Gastroesophageal sphincter (tissue), 4 donors: ENCODE data around the gene UFSP1. TPM values are rescaled to one million over a fixed set of nuclear protein-coding genes. Genes with fewer than 3 reads are reported as not detected.
A peak's percentile ranks its signal among the peaks of the same experiment; 100 is the strongest.
"Not testable (repeated sequence)": the region's sequence is repeated elsewhere in the genome, so short reads cannot be mapped to it uniquely, and the experiment has no call there.

ENCODE experiments used
- ATAC-seq: fragments of 150-250 bp; one replicate; pipeline ENCODE4 v1.9.1; 2016; ENCODE audit warnings: mild to moderate bottlenecking, moderate library complexity
- H3K27ac ChIP-seq, 4 donors: fragments of 200-600 bp; sonication (generic) in 3 of 4; 1 replicate in 3 of 4; 2 replicates in 1 of 4; pipeline ENCODE4 v1.5.1; 2016 to 2019
- H3K27me3 ChIP-seq: fragments of 200-600 bp; sonication (generic); one replicate; pipeline ENCODE4 v1.5.1; 2019
- H3K36me3 ChIP-seq, 2 donors: fragments of 200-600 bp; sonication (generic); one replicate each; pipeline ENCODE4 v1.5.1; 2019; ENCODE audit warnings: control low read depth in 1 of 2
- H3K4me1 ChIP-seq, 3 donors: fragments of 200-600 bp; sonication (generic); 1 replicate in 2 of 3; 2 replicates in 1 of 3; pipeline ENCODE4 v1.5.1; 2016 to 2019; ENCODE audit warnings: control low read depth in 2 of 3
- H3K4me3 ChIP-seq, 2 donors: fragments of 200-600 bp; sonication (generic); one replicate each; pipeline ENCODE4 v1.5.1; 2019; ENCODE audit warnings: mild to moderate bottlenecking in 1 of 2, moderate library complexity in 1 of 2
- H3K9me3 ChIP-seq, 3 donors: fragments of 200-600 bp; sonication (generic); one replicate each; pipeline ENCODE4 v1.5.1; 2017 to 2019; ENCODE audit warnings: control low read depth in 2 of 3
- EP300 ChIP-seq: sonication (generic); formaldehyde crosslinking; IDR thresholded peaks from one replicate; pipeline ENCODE4 v1.6.1; 2017; ENCODE audit warnings: antibody characterized with exemption, mild to moderate bottlenecking
- POLR2A ChIP-seq, 2 donors: fragments of 450-650 bp; IDR thresholded peaks; one replicate each; pipeline ENCODE4 v1.6.1; 2017; ENCODE audit warnings: antibody characterized with exemption in 2 of 2, mild to moderate bottlenecking in 2 of 2, moderate library complexity in 1 of 2
- POLR2AphosphoS5 ChIP-seq: sonication (generic); formaldehyde crosslinking; IDR thresholded peaks from one replicate; pipeline ENCODE4 v1.6.1; 2017; ENCODE audit warnings: antibody characterized with exemption
- WGBS, 2 donors: methylation state at CpG; one replicate each; pipeline ENCODE4 v1.1.5; 2018; ENCODE audit warnings: low coverage in 1 of 2; 5-methylcytosine and 5-hydroxymethylcytosine counted together
- total RNA-seq, 4 donors: library from RNA; depleted of rRNA; stranded (reverse); fragments of >200 nt; gene quantifications; one replicate each; pipeline ENCODE4 v1.1.0, GENCODE V29; 2016
- TF ChIP-seq, protein P1 (sequence below), 4 experiments: fragments of 200-600 bp in 2 of 4; fragments of 450-650 bp in 2 of 4; sonication (generic) in 1 of 4; IDR thresholded peaks; one replicate each; pipeline ENCODE4 v1.5.1; 2017 to 2019; ENCODE audit warnings: antibody characterized with exemption in 4 of 4, mild to moderate bottlenecking in 2 of 4, moderate library complexity in 2 of 4

The UFSP1 gene
- total RNA-seq, 4 donors from 2014 or later = 5.4 to 9.2 (median 7.7) TPM

DNA sequence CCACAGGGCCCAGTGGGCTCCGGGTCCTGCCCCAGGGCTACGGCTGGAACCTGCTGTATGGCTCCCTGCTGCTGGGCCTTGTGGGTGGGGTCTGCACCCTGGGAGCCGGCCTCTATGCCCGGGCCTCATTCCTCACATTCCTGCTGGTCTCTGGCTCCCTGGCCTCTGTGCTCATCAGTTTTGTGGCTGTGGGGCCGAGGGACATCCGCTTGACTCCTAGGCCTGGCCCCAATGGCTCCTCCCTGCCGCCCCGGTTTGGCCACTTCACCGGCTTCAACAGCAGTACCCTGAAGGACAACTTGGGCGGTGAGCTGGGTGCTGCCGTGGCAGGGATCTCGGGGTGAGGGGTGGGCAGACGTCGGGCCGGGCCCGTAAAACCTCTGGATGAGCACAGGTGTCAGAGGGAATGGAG lies 32.6 kb downstream of the UFSP1 start:
- no peak for TF ChIP-seq POLR2A (IDR thresholded peaks at IDR 0.05)
- no peak for TF ChIP-seq EP300
- WGBS, 2 donors = 88% methylated on average over 3 of the region's 16 CpGs; no CpG with 5 or more reads in 1 of the 2 donors
- Histone ChIP-seq H3K36me3 (peaks cover 0 to 67% of the 10 kb centered on the region in 2 donors), H3K4me3 (no peak overlapping the region), H3K27ac (no peak overlapping the region), H3K9me3 (no peaks in the 10 kb centered on the region), H3K4me1 (peaks cover 0 to 25% (median 3%) of the 10 kb centered on the region in 3 donors), H3K27me3 (no peaks in the 10 kb centered on the region)
- no peak for ATAC-seq

DNA sequence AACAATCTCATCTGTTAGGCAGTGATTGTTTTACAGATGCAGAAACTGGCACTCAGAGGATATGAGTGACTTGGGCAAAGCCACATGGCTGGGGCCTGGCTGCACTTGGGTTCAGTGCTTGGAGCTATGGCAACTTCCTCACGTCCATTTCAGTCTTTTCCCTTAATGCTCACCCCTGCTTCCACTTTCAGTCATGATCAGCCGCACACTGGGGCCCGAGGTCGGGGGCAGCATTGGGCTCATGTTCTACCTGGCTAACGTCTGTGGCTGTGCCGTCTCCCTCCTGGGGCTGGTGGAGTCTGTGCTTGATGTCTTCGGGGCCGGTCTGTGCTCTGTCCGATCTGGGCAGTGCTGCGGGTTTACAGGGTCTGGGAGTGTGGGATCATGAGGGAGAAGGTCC lies 34.0 kb downstream of the UFSP1 start:
- Histone ChIP-seq H3K27me3 (no peaks in the 10 kb centered on the region), H3K27ac (no peak overlapping the region), H3K4me3 (no peak overlapping the region), H3K4me1 (peaks cover 0 to 31% (median 3%) of the 10 kb centered on the region in 3 donors), H3K36me3 (peaks cover 0 to 54% of the 10 kb centered on the region in 2 donors), H3K9me3 (no peaks in the 10 kb centered on the region)
- ATAC-seq = no peak
- 100% methylated on average over 5 of the region's 10 CpGs; no CpG with 5 or more reads in 1 of the 2 donors for WGBS, 2 donors
- TF ChIP-seq, protein P1, sequence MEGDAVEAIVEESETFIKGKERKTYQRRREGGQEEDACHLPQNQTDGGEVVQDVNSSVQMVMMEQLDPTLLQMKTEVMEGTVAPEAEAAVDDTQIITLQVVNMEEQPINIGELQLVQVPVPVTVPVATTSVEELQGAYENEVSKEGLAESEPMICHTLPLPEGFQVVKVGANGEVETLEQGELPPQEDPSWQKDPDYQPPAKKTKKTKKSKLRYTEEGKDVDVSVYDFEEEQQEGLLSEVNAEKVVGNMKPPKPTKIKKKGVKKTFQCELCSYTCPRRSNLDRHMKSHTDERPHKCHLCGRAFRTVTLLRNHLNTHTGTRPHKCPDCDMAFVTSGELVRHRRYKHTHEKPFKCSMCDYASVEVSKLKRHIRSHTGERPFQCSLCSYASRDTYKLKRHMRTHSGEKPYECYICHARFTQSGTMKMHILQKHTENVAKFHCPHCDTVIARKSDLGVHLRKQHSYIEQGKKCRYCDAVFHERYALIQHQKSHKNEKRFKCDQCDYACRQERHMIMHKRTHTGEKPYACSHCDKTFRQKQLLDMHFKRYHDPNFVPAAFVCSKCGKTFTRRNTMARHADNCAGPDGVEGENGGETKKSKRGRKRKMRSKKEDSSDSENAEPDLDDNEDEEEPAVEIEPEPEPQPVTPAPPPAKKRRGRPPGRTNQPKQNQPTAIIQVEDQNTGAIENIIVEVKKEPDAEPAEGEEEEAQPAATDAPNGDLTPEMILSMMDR (IDR thresholded peaks at IDR 0.05) = no peak
- TF ChIP-seq EP300 = no peak
- no peak for TF ChIP-seq POLR2AphosphoS5
- no peak for TF ChIP-seq POLR2A (IDR thresholded peaks at IDR 0.05)

DNA sequence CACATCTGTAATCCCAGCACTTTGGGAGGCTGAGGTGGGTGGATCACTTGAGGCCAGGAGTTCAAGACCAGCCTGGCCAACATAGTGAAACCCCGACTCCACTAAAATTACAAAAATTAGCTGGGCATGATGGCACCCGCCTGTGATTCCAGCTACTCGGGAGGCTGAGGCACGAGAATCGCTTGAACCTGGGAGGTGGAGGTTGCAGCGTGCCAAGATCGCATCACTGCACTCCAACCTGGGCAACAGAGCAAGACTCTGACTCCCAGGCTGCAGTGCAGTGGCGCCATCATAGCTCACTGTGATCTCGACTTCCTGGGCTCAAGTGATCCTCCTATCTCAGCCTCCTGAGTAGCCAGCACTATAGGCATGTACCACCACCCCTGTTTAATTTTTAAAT lies 34.6 kb downstream of the UFSP1 start:
- not testable (repeated sequence) for H3K27me3 ChIP-seq, H3K27ac ChIP-seq, ATAC-seq, H3K9me3 ChIP-seq, H3K4me3 ChIP-seq
- Histone ChIP-seq H3K36me3 (peaks cover 0 to 47% of the 10 kb centered on the region in 2 donors), H3K4me1 (peaks cover 0 to 31% (median 3%) of the 10 kb centered on the region in 3 donors)
- WGBS, 2 donors = 81 to 100% methylated on average over 1 to 2 of the region's 9 CpGs

DNA sequence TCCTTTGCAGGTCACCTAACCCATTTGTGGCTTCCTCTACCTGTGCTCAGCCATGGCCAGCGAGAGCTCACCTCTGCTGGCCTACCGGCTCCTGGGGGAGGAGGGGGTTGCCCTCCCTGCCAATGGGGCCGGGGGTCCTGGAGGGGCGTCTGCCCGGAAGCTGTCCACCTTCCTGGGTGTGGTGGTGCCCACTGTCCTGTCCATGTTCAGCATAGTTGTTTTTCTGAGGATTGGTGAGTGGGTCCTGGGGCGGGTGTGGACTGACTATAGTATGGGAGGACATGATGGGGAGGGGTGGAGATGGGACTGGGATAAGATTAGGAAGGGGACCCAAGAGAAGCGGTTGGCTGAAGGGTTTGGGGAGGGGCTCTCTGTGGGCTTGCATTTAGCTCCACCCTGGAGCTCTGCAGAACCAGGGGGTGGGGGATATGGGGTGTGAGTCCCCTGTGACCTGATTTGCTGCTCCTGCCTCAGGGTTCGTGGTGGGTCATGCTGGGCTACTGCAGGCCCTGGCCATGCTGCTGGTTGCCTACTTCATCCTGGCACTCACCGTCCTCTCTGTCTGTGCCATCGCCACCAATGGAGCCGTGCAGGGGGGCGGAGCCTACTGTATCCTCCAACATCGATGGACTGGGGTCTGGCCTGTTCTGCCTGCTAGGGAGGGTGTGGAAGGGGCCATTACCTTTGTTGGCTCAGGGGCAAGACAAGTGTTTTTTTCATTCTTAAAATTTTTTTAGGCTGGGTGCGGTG lies 35.2 kb downstream of the UFSP1 start:
- Histone ChIP-seq H3K27ac (no peak overlapping the region), H3K4me1 (peaks cover 0 to 31% (median 3%) of the 10 kb centered on the region in 3 donors), H3K4me3 (no peak overlapping the region), H3K9me3 (no peaks in the 10 kb centered on the region), H3K27me3 (no peaks in the 10 kb centered on the region), H3K36me3 (peaks cover 0 to 42% of the 10 kb centered on the region in 2 donors)
- ATAC-seq = no peak
- TF ChIP-seq EP300 = no peak
- TF ChIP-seq, protein P1 (IDR thresholded peaks at IDR 0.05) = no peak
- TF ChIP-seq POLR2A (IDR thresholded peaks at IDR 0.05) = no peak
- no peak for TF ChIP-seq POLR2AphosphoS5
- 60 to 94% methylated on average over 1 to 3 of the region's 14 CpGs for WGBS, 2 donors

DNA sequence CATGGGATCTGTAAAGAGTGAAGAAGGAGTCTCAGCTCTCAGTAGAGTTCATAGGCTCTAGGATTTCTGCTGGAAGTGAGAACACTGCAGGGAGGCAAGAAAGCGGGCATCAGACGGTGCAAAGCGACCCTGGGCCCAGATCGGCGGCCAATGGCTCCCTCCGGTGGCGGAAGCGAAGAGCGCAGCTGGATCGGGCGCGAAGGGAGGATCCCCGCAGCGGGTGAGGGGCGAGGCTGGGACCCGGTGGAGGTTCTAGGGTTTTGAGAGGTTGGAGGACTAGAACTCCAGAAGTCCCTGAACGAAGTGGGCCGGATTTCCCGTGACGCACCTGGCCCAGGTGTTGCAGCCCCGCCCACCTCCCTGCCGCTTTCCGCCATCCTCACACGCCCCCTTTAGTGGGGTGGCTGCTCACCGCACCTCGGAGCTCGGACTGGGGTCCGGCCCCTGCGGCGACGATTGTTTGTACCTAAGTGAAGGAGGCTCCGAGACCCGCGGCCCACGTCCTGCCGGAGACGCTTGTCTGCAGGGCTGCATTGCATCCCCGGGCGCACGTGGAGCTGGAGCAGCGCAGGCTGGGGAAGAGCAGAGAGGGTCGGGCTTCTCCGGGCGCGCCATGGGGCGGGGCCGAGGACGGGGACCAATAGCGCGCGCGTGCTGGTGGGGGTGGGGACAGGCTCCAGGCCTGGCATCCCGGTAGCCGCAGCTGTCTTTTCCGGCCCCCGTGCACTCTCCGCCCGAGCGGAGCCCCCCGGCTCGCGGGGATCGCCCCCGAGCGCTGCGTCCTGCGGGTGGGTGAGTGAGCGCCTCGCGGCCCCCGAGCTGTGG lies 37.3 kb downstream of the UFSP1 start, which contains the start of gene SLC12A9:
SLC12A9 (plus strand) TSS at position 666 of the 825 bp plus-strand sequence. CDS start 1,485 bp downstream, outside the sequence.
- Histone ChIP-seq H3K27me3 (no peaks in the 10 kb centered on the region), H3K36me3 (peaks cover 0 to 23% of the 10 kb centered on the region in 2 donors), H3K4me1 (peaks cover 0 to 31% (median 3%) of the 10 kb centered on the region in 3 donors), H3K27ac (peak within 1 kb of the TSS; percentile 54 to 86 (median 82)), H3K9me3 (no peaks in the 10 kb centered on the region), H3K4me3 (peak within 1 kb of the TSS; percentile 71 to 80)
- peak; percentile 24 to 52 for TF ChIP-seq POLR2A (IDR thresholded peaks at IDR 0.05)
- no peak for TF ChIP-seq EP300
- TF ChIP-seq POLR2AphosphoS5 = no peak
- TF ChIP-seq, protein P1 (IDR thresholded peaks at IDR 0.05) = peak in 3 of 4 experiments; percentile 90 to 96 (median 93)
- 0% methylated on average over 4 to 11 of the region's 71 CpGs for WGBS, 2 donors
- peak; percentile 99 for ATAC-seq
